ENCODE data around the gene PNMA8B. TPM values are rescaled to one million over a fixed set of nuclear protein-coding genes. Genes with fewer than 3 reads are reported as not detected.

The PNMA8B gene
- total RNA-seq, 2 experiments from 2014 or later: 0.05 to 0.07 TPM

DNA sequence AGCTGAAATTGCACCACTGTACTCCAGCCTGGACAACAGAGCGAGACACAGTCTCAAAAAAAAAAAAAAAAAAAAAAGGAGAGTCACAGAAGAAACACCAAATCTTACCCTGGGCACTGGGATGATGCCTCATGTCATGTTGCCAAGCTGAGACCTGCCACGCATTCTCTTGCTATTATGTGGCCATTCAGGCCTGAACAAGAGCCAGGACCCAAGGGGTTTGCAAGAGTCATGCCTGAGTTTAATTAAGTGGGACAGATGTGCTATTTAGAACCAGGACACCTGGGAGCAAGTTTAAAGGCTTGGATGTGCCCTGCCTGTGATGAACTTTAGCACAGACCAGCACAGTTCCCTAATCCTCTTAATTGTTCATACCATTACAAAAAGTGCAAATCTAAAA is 34.1 kb downstream of the PNMA8B start:
- CTCF ChIA-PET: no interaction called here
- H3K4me1 Mint-ChIP-seq (ENCODE audit: low read depth): peaks cover 7% of the 10 kb centered on the region
- H3K27ac Mint-ChIP-seq: no peak overlapping the region
- DNase-seq: no peak
- intact Hi-C loops (cut with micrococcal nuclease): no loop called here
- POLR2A ChIA-PET: no interaction called here
- H3K9me3 Mint-ChIP-seq: no peaks in the 10 kb centered on the region
- no peaks in the 10 kb centered on the region for H3K36me3 Mint-ChIP-seq
- no peak overlapping the region for H3K4me3 Mint-ChIP-seq
- peaks cover 29% of the 10 kb centered on the region for H3K27me3 Mint-ChIP-seq

DNA sequence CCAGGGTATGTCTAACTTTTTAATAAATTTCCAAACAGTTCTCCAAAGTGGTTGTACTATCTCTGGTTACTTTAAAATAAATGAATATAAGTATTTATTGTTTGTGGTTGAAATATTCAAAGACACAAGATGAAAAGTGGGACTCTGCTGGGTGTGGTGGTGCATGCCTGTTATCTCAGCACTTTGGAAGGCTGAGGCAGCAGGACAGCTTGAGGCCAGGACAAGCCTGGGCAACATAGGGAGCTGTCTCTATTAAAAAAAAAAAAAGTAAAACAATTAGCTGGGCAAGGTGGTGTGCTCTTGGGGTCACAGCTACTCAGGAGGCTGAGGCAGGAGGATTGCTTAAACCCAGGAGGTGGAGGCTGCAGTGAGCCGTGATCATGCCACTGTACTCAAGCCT is 34.7 kb downstream of the PNMA8B start:
- H3K36me3 Mint-ChIP-seq: no peaks in the 10 kb centered on the region

DNA sequence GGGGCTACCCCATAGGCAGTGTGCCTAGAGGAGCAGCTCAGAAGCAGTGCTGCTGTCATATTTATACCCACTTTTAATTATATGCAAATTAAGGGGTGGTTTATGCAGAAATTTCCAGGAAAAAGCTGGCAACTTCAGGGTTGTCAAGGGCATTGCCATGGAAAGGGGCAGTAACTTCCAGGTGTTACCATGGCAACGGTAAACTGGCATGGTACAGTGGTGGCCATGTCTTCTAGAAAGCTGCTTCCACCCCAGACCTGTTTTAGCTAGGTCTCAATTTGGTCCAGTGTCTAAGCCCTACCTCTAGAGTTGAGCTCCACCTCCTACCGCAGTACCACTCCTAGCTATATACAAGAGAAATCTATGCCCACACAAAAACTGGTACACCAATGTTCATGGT is 35.6 kb downstream of the PNMA8B start:
- H3K4me1 Mint-ChIP-seq (ENCODE audit: low read depth): no peaks in the 10 kb centered on the region
- no peak overlapping the region for H3K27ac Mint-ChIP-seq
- H3K4me3 Mint-ChIP-seq: no peak overlapping the region
- peaks cover 22% of the 10 kb centered on the region for H3K27me3 Mint-ChIP-seq
- H3K36me3 Mint-ChIP-seq: no peaks in the 10 kb centered on the region
- no peak for DNase-seq
- CTCF ChIA-PET: no interaction called here
- intact Hi-C loops (cut with micrococcal nuclease): no loop called here
- POLR2A ChIA-PET: no interaction called here
- H3K9me3 Mint-ChIP-seq: no peaks in the 10 kb centered on the region

More for the DNA sequence above, 34.7 kb downstream of the PNMA8B start:
- Mint-ChIP-seq H3K27ac (no peak overlapping the region), H3K4me1 (ENCODE audit: low read depth) (peaks cover 1% of the 10 kb centered on the region), H3K9me3 (no peaks in the 10 kb centered on the region), H3K4me3 (no peak overlapping the region), H3K27me3 (peaks cover 23% of the 10 kb centered on the region)
- intact Hi-C loops (cut with micrococcal nuclease): no loop called here
- DNase-seq: no peak
- ChIA-PET POLR2A (no interaction called here), CTCF (no interaction called here)

DNA sequence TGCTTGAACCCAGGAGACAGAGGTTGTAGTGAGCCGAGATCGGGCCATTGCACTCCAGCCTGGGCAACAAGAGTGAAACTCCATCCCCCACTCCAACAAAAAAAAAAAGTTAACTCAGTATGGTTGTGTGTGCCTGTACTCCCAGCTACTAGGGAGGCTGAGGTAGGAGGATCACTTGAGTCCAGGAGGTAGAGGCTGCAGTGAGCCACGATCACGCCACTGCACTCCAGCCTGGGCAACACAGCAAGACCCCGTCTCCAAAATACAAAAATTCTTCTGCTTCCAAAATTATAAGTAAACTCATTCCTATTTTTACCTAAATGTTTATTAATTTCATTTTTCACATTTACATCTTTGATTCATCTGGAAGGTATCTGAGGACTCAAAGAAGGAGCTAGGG is 38.7 kb downstream of the PNMA8B start:
- intact Hi-C loops (cut with micrococcal nuclease): no loop called here
- POLR2A ChIA-PET: no interaction called here
- H3K27me3 Mint-ChIP-seq: peaks cover 21% of the 10 kb centered on the region

DNA sequence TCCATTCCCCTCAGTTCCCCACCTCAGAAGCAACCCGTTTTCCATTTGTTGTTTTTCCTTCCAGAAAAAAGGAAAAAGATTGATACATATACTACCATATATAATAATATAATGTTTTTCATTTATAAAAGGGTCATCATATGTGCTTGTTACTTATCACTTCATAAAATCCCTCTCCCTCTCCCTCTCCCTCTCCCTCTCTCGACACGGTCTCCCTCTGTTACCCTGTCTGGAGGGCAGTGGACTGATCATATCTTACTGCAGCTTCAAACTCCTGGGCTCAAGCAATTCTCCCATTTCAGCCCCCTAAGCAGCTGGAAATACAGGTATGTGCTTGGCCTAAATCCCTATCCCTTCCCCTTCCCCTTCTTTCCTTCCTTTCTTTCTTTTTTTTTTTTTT is 41.4 kb downstream of the PNMA8B start:
- Mint-ChIP-seq H3K36me3 (peaks cover 7% of the 10 kb centered on the region), H3K27ac (no peak overlapping the region), H3K27me3 (peaks cover 27% of the 10 kb centered on the region), H3K4me3 (no peak overlapping the region), H3K4me1 (ENCODE audit: low read depth) (no peaks in the 10 kb centered on the region), H3K9me3 (peaks cover 7% of the 10 kb centered on the region)
- ChIA-PET POLR2A (interaction anchor here (0.6 kb wide), 1 partner anchor 62 kb away, joined by 3 read pairs; no protein-coding TSS in a partner anchor), CTCF (interaction anchor here (0.9 kb wide), 1 partner anchor 48 kb away, joined by 3 read pairs; no protein-coding TSS in a partner anchor)
- intact Hi-C loops (cut with micrococcal nuclease): no loop called here
- no peak for DNase-seq

More for the DNA sequence above, 38.7 kb downstream of the PNMA8B start:
- Mint-ChIP-seq H3K27ac (no peak overlapping the region), H3K4me1 (ENCODE audit: low read depth) (no peaks in the 10 kb centered on the region), H3K9me3 (no peaks in the 10 kb centered on the region), H3K36me3 (no peaks in the 10 kb centered on the region), H3K4me3 (no peak overlapping the region)
- DNase-seq: no peak
- CTCF ChIA-PET: interaction anchor here (0.8 kb wide), 1 partner anchor 81 kb away, joined by 3 read pairs; no protein-coding TSS in a partner anchor

- ChIA-PET CTCF (interaction anchor here (0.9 kb wide), 1 partner anchor 49 kb away, joined by 3 read pairs; no protein-coding TSS in a partner anchor), POLR2A (interaction anchor here (0.6 kb wide), 1 partner anchor 62 kb away, joined by 3 read pairs; no protein-coding TSS in a partner anchor)
- Mint-ChIP-seq H3K27ac (no peak overlapping the region), H3K9me3 (peaks cover 9% of the 10 kb centered on the region), H3K36me3 (peaks cover 7% of the 10 kb centered on the region), H3K4me1 (ENCODE audit: low read depth) (no peaks in the 10 kb centered on the region), H3K4me3 (no peak overlapping the region), H3K27me3 (peaks cover 25% of the 10 kb centered on the region)
- no peak for DNase-seq
- intact Hi-C loops (cut with micrococcal nuclease): no loop called here
Measured at GRCh38 chr19:46453661-46454060, 42.0 kb downstream of the PNMA8B start.

DNA sequence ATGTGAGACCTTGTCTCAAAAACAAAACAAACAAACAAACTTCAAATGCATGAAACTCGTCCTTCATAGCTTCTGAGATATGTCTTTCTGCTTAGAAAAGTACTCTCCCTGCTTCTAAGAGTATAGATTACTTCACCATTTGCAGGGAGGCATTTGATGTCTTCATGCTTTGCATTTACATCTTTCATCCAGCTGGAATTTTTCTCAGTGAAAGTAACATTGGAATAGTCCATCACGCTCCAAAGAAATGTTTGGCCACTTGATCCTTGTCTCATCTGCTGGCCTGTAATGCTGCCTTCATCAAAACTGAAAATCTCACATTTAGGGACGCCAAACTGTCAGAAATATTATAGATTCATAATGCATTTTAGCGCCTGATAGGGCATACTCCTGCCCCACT is 43.5 kb downstream of the PNMA8B start:
- CTCF ChIA-PET: no interaction called here
- no peak for DNase-seq
- intact Hi-C loops (cut with micrococcal nuclease): no loop called here
- peaks cover 9% of the 10 kb centered on the region for H3K9me3 Mint-ChIP-seq
- H3K4me3 Mint-ChIP-seq: no peak overlapping the region
- POLR2A ChIA-PET: no interaction called here
- H3K36me3 Mint-ChIP-seq: peaks cover 7% of the 10 kb centered on the region
- H3K4me1 Mint-ChIP-seq (ENCODE audit: low read depth): no peaks in the 10 kb centered on the region
- H3K27me3 Mint-ChIP-seq: peaks cover 24% of the 10 kb centered on the region
- no peak overlapping the region for H3K27ac Mint-ChIP-seq

- Mint-ChIP-seq H3K27me3 (peaks cover 21% of the 10 kb centered on the region), H3K27ac (no peak overlapping the region), H3K4me1 (ENCODE audit: low read depth) (no peaks in the 10 kb centered on the region), H3K36me3 (peaks cover 7% of the 10 kb centered on the region), H3K9me3 (peaks cover 9% of the 10 kb centered on the region), H3K4me3 (no peak overlapping the region)
- DNase-seq: no peak
- CTCF ChIA-PET: interaction anchor here (0.5 kb wide), 1 partner anchor 45 kb away, joined by 4 read pairs; no protein-coding TSS in a partner anchor
- intact Hi-C loops (cut with micrococcal nuclease): no loop called here
- POLR2A ChIA-PET: no interaction called here
Measured at GRCh38 chr19:46451352-46451751, 44.3 kb downstream of the PNMA8B start.

GRCh38 chr19:46450737-46451136 is 44.9 kb downstream of the PNMA8B start:
- no peak overlapping the region for H3K27ac Mint-ChIP-seq
- POLR2A ChIA-PET: no interaction called here
- no peak for DNase-seq
- CTCF ChIA-PET: interaction anchor here (0.5 kb wide), 1 partner anchor 44 kb away, joined by 4 read pairs; no protein-coding TSS in a partner anchor
- no peaks in the 10 kb centered on the region for H3K4me1 Mint-ChIP-seq (ENCODE audit: low read depth)
- peaks cover 24% of the 10 kb centered on the region for H3K27me3 Mint-ChIP-seq
- no peak overlapping the region for H3K4me3 Mint-ChIP-seq
- intact Hi-C loops (cut with micrococcal nuclease): no loop called here
- H3K36me3 Mint-ChIP-seq: peaks cover 7% of the 10 kb centered on the region
- peaks cover 9% of the 10 kb centered on the region for H3K9me3 Mint-ChIP-seq

DNA sequence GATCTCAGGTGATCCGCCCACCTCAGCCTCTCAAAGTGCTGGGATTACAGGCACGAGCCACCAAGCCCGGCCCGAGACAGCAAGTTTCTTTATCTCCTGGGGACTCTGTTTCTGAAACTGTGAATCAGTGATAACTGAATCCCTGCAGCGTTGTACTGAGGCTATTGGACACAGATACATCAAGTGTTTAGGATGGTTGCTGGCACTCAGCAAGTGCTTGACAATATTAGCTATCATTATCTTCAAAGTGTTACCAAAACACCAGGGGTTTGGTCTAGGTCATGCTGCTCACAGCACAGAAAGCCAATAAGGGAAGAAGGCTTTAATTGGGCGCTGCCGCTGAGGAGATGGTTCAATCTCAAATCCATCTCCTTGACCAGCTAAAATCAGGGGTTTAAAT is 46.4 kb downstream of the PNMA8B start:
- Mint-ChIP-seq H3K9me3 (peaks cover 9% of the 10 kb centered on the region), H3K4me1 (ENCODE audit: low read depth) (no peaks in the 10 kb centered on the region), H3K36me3 (peaks cover 7% of the 10 kb centered on the region), H3K27ac (no peak overlapping the region), H3K4me3 (no peak overlapping the region), H3K27me3 (peaks cover 21% of the 10 kb centered on the region)
- no peak for DNase-seq
- ChIA-PET POLR2A (no interaction called here), CTCF (no interaction called here)
- intact Hi-C loops (cut with micrococcal nuclease): no loop called here

DNA sequence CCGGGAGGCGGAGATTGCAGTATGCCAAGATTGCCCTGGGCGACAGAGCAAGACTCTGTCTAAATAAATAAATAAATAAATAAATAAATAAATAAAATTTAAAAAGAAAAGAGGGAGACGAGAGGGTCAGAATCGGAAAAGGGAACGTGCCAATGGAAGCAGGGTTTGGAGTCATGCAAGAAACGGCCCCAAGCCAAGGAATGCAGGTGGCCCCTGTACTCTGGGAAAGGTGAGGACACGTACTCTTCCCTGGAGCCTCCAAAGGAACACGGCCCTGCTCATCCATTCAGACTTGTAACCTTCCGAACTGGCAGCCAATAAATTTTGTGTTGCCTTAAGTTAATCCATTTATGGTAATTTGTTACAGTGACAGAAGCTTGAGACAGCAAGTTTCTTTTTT is 47.1 kb downstream of the PNMA8B start:
- ChIA-PET CTCF (no interaction called here), POLR2A (no interaction called here)

GRCh38 chr19:46447824-46448223 is 47.8 kb downstream of the PNMA8B start:
- CTCF ChIA-PET: no interaction called here
- no peak overlapping the region for H3K27ac Mint-ChIP-seq

More for the DNA sequence above, 47.1 kb downstream of the PNMA8B start:
- Mint-ChIP-seq H3K27me3 (peaks cover 21% of the 10 kb centered on the region), H3K4me3 (no peak overlapping the region), H3K4me1 (ENCODE audit: low read depth) (no peaks in the 10 kb centered on the region), H3K9me3 (peaks cover 9% of the 10 kb centered on the region), H3K27ac (no peak overlapping the region), H3K36me3 (peaks cover 7% of the 10 kb centered on the region)
- DNase-seq: no peak
- intact Hi-C loops (cut with micrococcal nuclease): no loop called here

DNA sequence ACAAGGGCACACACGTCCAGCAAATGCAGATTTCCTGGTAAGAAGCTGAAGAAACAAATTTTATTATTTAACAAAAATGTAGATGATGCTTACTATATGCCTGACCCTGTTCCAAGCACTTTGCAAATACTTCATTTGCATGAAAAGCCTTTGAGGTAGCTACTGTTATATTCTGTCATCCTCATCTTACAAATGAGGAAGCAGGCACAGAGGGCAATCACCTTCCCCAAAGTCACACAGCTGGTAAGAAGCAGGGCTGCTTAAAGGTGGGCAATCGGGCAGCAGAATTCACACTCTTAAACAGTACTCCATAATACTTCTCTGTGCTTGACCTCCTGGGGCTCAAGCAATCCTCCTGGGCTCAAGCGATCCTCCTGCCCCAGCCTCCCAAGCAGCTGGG is 48.7 kb downstream of the PNMA8B start:
- no peaks in the 10 kb centered on the region for H3K4me1 Mint-ChIP-seq (ENCODE audit: low read depth)

More at GRCh38 chr19:46447824-46448223, 47.8 kb downstream of the PNMA8B start:
- H3K9me3 Mint-ChIP-seq: peaks cover 9% of the 10 kb centered on the region
- peaks cover 7% of the 10 kb centered on the region for H3K36me3 Mint-ChIP-seq
- H3K4me3 Mint-ChIP-seq: no peak overlapping the region
- no peaks in the 10 kb centered on the region for H3K4me1 Mint-ChIP-seq (ENCODE audit: low read depth)
- intact Hi-C loops (cut with micrococcal nuclease): no loop called here
- POLR2A ChIA-PET: no interaction called here
- DNase-seq: no peak
- H3K27me3 Mint-ChIP-seq: peaks cover 21% of the 10 kb centered on the region

More for the DNA sequence above, 48.7 kb downstream of the PNMA8B start:
- Mint-ChIP-seq H3K36me3 (peaks cover 7% of the 10 kb centered on the region), H3K4me3 (no peak overlapping the region), H3K9me3 (peaks cover 9% of the 10 kb centered on the region), H3K27me3 (peaks cover 18% of the 10 kb centered on the region), H3K27ac (no peak overlapping the region)
- CTCF ChIA-PET: no interaction called here
- POLR2A ChIA-PET: no interaction called here
- intact Hi-C loops (cut with micrococcal nuclease): no loop called here
- no peak for DNase-seq
